GM03348 (cell line): ENCODE data around the gene EIF1.
"Not testable (repeated sequence)": the region's sequence is repeated elsewhere in the genome, so short reads cannot be mapped to it uniquely, and the experiment has no call there.

Experiments used
- DNase-seq: peaks from one replicate; pipeline ENCODE4 v3.0.0; 2012; ENCODE audit warnings: low spot score

EIF1 gene

GRCh38 chr17:41688641-41689496, at the start of gene EIF1:
EIF1 (plus strand) TSS chr17:41688885; CDS start chr17:41689039, 154 bp downstream.
- peak; percentile 98 for DNase-seq

- no peak for DNase-seq
These were observed 49.7 kb upstream of the EIF1 start for GRCh38 chr17:41638941-41639340.

GRCh38 chr17:41639492-41640473, 48.9 kb upstream of the EIF1 start:
- no peak for DNase-seq

- DNase-seq = not testable (repeated sequence)
These were observed 48.1 kb upstream of the EIF1 start for GRCh38 chr17:41640596-41640995.

GRCh38 chr17:41642252-41643156, 46.2 kb upstream of the EIF1 start:
- no peak for DNase-seq

GRCh38 chr17:41647038-41647813, 41.5 kb upstream of the EIF1 start:
- DNase-seq = no peak

- DNase-seq = peak; percentile 90
These were observed 40.7 kb upstream of the EIF1 start for GRCh38 chr17:41647940-41648410.

- DNase-seq = peak; percentile 94
These were observed 40.1 kb upstream of the EIF1 start for GRCh38 chr17:41648411-41649195.

- no peak for DNase-seq
These were observed 38.7 kb upstream of the EIF1 start for GRCh38 chr17:41649923-41650519.

- no peak for DNase-seq
These were observed 37.7 kb upstream of the EIF1 start for GRCh38 chr17:41650794-41651624.

- no peak for DNase-seq
These were observed 36.8 kb upstream of the EIF1 start for GRCh38 chr17:41651625-41652460.

- no peak for DNase-seq
These were observed 36.2 kb upstream of the EIF1 start for GRCh38 chr17:41652461-41652970.

GRCh38 chr17:41653421-41653820, 35.3 kb upstream of the EIF1 start:
- no peak for DNase-seq

- DNase-seq = no peak
These were observed 34.6 kb upstream of the EIF1 start for GRCh38 chr17:41653892-41654677.

- no peak for DNase-seq
These were observed 33.7 kb upstream of the EIF1 start for GRCh38 chr17:41654678-41655607.
